B cell (primary cell): ENCODE results near the gene BBS1. TPM values are rescaled to one million over a fixed set of nuclear protein-coding genes. Genes with fewer than 3 reads are reported as not detected.
"Not testable (repeated sequence)": the region's sequence is repeated elsewhere in the genome, so short reads cannot be mapped to it uniquely, and the experiment has no call there.

Experiments used
- ATAC-seq: fragments of 200-7000 bp; cut with Tn5 transposase; one replicate; pipeline ENCODE4 v1.10.0; 2021; ENCODE audit warnings: low read depth, mild to moderate bottlenecking, moderate number of reproducible peaks, moderate library complexity
- CTCF ChIA-PET: fragments of 350-600 bp; sonication (Branson Sonifier 250); formaldehyde crosslinking; loops from one replicate; lab custom pipeline; 2021; ENCODE audit warnings: antibody characterized with exemption, inconsistent platforms; lab: Charles Lee
- POLR2A ChIA-PET: fragments of 350-600 bp; sonication (Branson Sonifier 250); formaldehyde crosslinking; loops from one replicate; lab custom pipeline; 2021; ENCODE audit warnings: antibody characterized with exemption; lab: Charles Lee
- DNase-seq: peaks from one replicate; pipeline ENCODE4 v3.0.0; 2013
- H2AFZ ChIP-seq: 2 replicates; pipeline ENCODE4 v1.6.1; 2012; ENCODE audit warnings: mild to moderate bottlenecking, low read depth, low read length; ENCODE audit not compliant: insufficient read depth, poor library complexity, severe bottlenecking
- H3K27ac ChIP-seq, 2 donors: 1 replicate in 1 of 2; 2 replicates in 1 of 2; pipeline ENCODE4 v1.5.1; 2012 to 2013; ENCODE audit warnings: low read length in 2 of 2, mild to moderate bottlenecking in 2 of 2, moderate library complexity in 1 of 2
- H3K27me3 ChIP-seq, 4 experiments: fragments of 200-600 bp in 1 of 4; sonication (generic) in 1 of 4; replicated peaks in 1 of 4; 1 replicate in 2 of 4; 2 replicates in 2 of 4; pipeline versions ENCODE4 v1.6.1 to v1.7.0; 2013 to 2016; ENCODE audit warnings: low read length in 3 of 4, mild to moderate bottlenecking in 2 of 4, mixed read lengths in 1 of 4, moderate library complexity in 1 of 4; ENCODE audit not compliant: insufficient read depth in 4 of 4, control insufficient read depth in 3 of 4; ENCODE audit errors: control extremely low read depth in 1 of 4
- H3K36me3 ChIP-seq, 2 experiments: replicated peaks in 1 of 2; 1 replicate in 1 of 2; 2 replicates in 1 of 2; pipeline versions ENCODE4 v1.6.1 to v1.7.1; 2013; ENCODE audit warnings: low read length in 1 of 2; ENCODE audit not compliant: insufficient read depth in 2 of 2, control insufficient read depth in 1 of 2; ENCODE audit errors: control extremely low read depth in 1 of 2, extremely low read depth in 1 of 2
- H3K4me1 ChIP-seq, 2 donors: fragments of 200-600 bp in 1 of 2; sonication (generic) in 1 of 2; 1 replicate in 1 of 2; 2 replicates in 1 of 2; pipeline versions ENCODE4 v1.5.1 to v1.6.1; 2013 to 2017; ENCODE audit warnings: low read length in 2 of 2; ENCODE audit not compliant: control insufficient read depth in 2 of 2, insufficient read depth in 2 of 2
- H3K4me2 ChIP-seq: replicated peaks from 2 replicates; pipeline ENCODE3; 2012; ENCODE audit warnings: mild to moderate bottlenecking, low read depth, low read length; ENCODE audit not compliant: poor library complexity, severe bottlenecking
- H3K4me3 ChIP-seq, 5 experiments: fragments of 200-600 bp in 1 of 5; sonication (generic) in 1 of 5; 1 replicate in 3 of 5; 2 replicates in 2 of 5; pipeline versions ENCODE4 v1.5.1 to v1.7.0; 2011 to 2016; ENCODE audit warnings: low read length in 4 of 5, mild to moderate bottlenecking in 4 of 5, low read depth in 2 of 5, control low read depth in 1 of 5, moderate library complexity in 1 of 5; ENCODE audit not compliant: insufficient read depth in 1 of 5; ENCODE audit errors: control extremely low read depth in 1 of 5, extremely low read depth in 1 of 5
- H3K79me2 ChIP-seq: fragments of 200-600 bp; sonication (generic); one replicate; pipeline ENCODE4 v1.6.0; 2016; ENCODE audit warnings: low read length; ENCODE audit not compliant: control insufficient read depth, insufficient read depth
- H3K9ac ChIP-seq: fragments of 200-600 bp; sonication (generic); 2 replicates; pipeline ENCODE4 v1.6.1; 2017; ENCODE audit warnings: mild to moderate bottlenecking, low read length, moderate library complexity
- H3K9me3 ChIP-seq, 3 donors: one replicate each; pipeline versions ENCODE4 v1.6.1 to v1.7.1; 2013; ENCODE audit warnings: low read length in 2 of 3; ENCODE audit not compliant: control insufficient read depth in 2 of 3, insufficient read depth in 1 of 3; ENCODE audit errors: control extremely low read depth in 1 of 3
- H4K20me1 ChIP-seq: 2 replicates; pipeline ENCODE4 v1.6.0; 2012; ENCODE audit warnings: mild to moderate bottlenecking, low read length; ENCODE audit not compliant: insufficient read depth, control insufficient read depth, poor library complexity, severe bottlenecking
- H3K27ac Mint-ChIP-seq: one replicate; pipeline ENCODE4 v1.8.0; 2021; ENCODE audit warnings: mixed read lengths
- H3K27me3 Mint-ChIP-seq: one replicate; pipeline ENCODE4 v1.8.0; 2021; ENCODE audit warnings: mixed read lengths
- H3K4me1 Mint-ChIP-seq: one replicate; pipeline ENCODE4 v1.8.0; 2021; ENCODE audit warnings: mixed read lengths
- H3K4me3 Mint-ChIP-seq: one replicate; pipeline ENCODE4 v1.8.0; 2021; ENCODE audit warnings: mixed read lengths
- H3K9me3 Mint-ChIP-seq: one replicate; pipeline ENCODE4 v1.8.0; 2022; ENCODE audit warnings: mixed read lengths; ENCODE audit not compliant: insufficient read depth
- EZH2 ChIP-seq: IDR thresholded peaks from 2 replicates; pipeline ENCODE4 v1.6.1; 2012; ENCODE audit warnings: borderline replicate concordance, low read depth, mild to moderate bottlenecking, moderate library complexity, low read length; ENCODE audit not compliant: insufficient read depth, poor library complexity, severe bottlenecking
- WGBS: methylation state at CpG from one replicate; pipeline ENCODE4 v1.1.5; 2013; ENCODE audit warnings: missing lambda C conversion rate; ENCODE audit not compliant: insufficient coverage; 5-methylcytosine and 5-hydroxymethylcytosine counted together
- intact Hi-C: fragments of 100-400 bp; cut with micrococcal nuclease; formaldehyde crosslinking; loops from one replicate; pipeline ENCODE4 v1.10.0; 2022
- polyA plus RNA-seq: library from polyadenylated mRNA; depleted of rRNA; stranded (reverse); fragments of >200 nt; gene quantifications from 2 replicates; pipeline ENCODE4 v1.2.3, GENCODE V29; 2012
- total RNA-seq, 2 donors: library from RNA; stranded (reverse); fragments of 120-200 nt in 1 of 2; gene quantifications; 1 replicate in 1 of 2; 2 replicates in 1 of 2; pipeline versions ENCODE4 v1.2.3 to v1.2.4, GENCODE V29; 2013 to 2022
- TF ChIP-seq, protein P1 (sequence below): fragments of 200-600 bp; IDR thresholded peaks from one replicate; pipeline ENCODE4 v1.8.0; 2022; ENCODE audit warnings: antibody characterized with exemption, mild to moderate bottlenecking

Gene BBS1
- total and polyA plus RNA-seq, 2 donors (not counting 1 experiment from before 2014, with no cell fraction given), result 20.4 to 52.5 TPM

DNA sequence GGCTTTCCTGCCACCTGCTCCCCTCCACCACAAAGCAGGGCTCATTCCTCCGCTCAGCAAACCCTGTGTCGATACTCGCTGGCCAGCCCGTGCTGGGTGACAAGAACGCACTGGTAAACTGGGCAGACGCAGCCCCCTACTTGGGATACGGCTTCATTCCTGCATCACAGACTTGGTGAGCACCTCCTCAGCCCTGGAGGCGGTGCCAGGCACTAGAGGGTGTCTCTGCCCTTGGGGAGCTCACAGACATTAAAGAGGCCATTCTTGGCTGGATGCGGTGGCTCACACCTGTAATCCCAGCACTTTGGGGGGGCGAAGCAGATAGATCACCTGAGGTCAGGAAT, 29.4 kb downstream of the BBS1 start:
- ChIA-PET CTCF (no interaction called here), POLR2A (no interaction called here)
- Histone ChIP-seq H3K27me3 (no peaks in the 10 kb centered on the region), H4K20me1 (no peaks in the 10 kb centered on the region), H2AFZ (no peak overlapping the region), H3K4me1 (peaks cover 15 to 17% of the 10 kb centered on the region in 2 donors), H3K27ac (no peak overlapping the region), H3K36me3 (peaks cover 1 to 38% of the 10 kb centered on the region in 2 experiments), H3K4me2 (no peak overlapping the region), H3K9me3 (no peaks in the 10 kb centered on the region), H3K79me2 (no peaks in the 10 kb centered on the region), H3K4me3 (no peak overlapping the region), H3K9ac (no peak overlapping the region)
- intact Hi-C loops, result no loop called here
- ATAC-seq, result no peak
- TF ChIP-seq, protein P1, sequence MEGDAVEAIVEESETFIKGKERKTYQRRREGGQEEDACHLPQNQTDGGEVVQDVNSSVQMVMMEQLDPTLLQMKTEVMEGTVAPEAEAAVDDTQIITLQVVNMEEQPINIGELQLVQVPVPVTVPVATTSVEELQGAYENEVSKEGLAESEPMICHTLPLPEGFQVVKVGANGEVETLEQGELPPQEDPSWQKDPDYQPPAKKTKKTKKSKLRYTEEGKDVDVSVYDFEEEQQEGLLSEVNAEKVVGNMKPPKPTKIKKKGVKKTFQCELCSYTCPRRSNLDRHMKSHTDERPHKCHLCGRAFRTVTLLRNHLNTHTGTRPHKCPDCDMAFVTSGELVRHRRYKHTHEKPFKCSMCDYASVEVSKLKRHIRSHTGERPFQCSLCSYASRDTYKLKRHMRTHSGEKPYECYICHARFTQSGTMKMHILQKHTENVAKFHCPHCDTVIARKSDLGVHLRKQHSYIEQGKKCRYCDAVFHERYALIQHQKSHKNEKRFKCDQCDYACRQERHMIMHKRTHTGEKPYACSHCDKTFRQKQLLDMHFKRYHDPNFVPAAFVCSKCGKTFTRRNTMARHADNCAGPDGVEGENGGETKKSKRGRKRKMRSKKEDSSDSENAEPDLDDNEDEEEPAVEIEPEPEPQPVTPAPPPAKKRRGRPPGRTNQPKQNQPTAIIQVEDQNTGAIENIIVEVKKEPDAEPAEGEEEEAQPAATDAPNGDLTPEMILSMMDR, result no peak
- TF ChIP-seq EZH2, result no peak
- Mint-ChIP-seq H3K27me3 (no peaks in the 10 kb centered on the region), H3K4me3 (no peak overlapping the region), H3K27ac (no peak overlapping the region), H3K9me3 (no peaks in the 10 kb centered on the region), H3K4me1 (peaks cover 30% of the 10 kb centered on the region)
- 100% methylated on average over 10 of the region's 10 CpGs for WGBS
- DNase-seq, result no peak

- H3K4me2 ChIP-seq, H3K27me3 ChIP-seq, H3K27me3 Mint-ChIP-seq, intact Hi-C loops, H4K20me1 ChIP-seq, H3K27ac Mint-ChIP-seq, H3K9ac ChIP-seq, ATAC-seq, H3K79me2 ChIP-seq, DNase-seq, H2AFZ ChIP-seq, H3K9me3 Mint-ChIP-seq, H3K4me3 Mint-ChIP-seq, H3K9me3 ChIP-seq, H3K27ac ChIP-seq, H3K4me3 ChIP-seq, CTCF ChIA-PET: not testable (repeated sequence)
- Histone ChIP-seq H3K4me1 (peaks cover 21 to 24% of the 10 kb centered on the region in 2 donors), H3K36me3 (peaks cover 1 to 36% of the 10 kb centered on the region in 2 experiments)
- H3K4me1 Mint-ChIP-seq, result peaks cover 34% of the 10 kb centered on the region
- 100% methylated on average over 2 of the region's 8 CpGs for WGBS
- POLR2A ChIA-PET, result interaction anchor here (0.7 kb wide), 1 partner anchor 55 kb away, joined by 4 read pairs; no protein-coding TSS in a partner anchor
These were observed 30.2 kb downstream of the BBS1 start for GRCh38 chr11:66540598-66540997.
